ENCODE data around the gene CT55. TPM values are rescaled to one million over a fixed set of nuclear protein-coding genes. Genes with fewer than 3 reads are reported as not detected.
A peak's percentile ranks its signal among the peaks of the same experiment; 100 is the strongest.
"Not testable (repeated sequence)": the region's sequence is repeated elsewhere in the genome, so short reads cannot be mapped to it uniquely, and the experiment has no call there.

The CT55 gene
- total RNA-seq, 2 experiments from 2014 or later, result not detected

DNA sequence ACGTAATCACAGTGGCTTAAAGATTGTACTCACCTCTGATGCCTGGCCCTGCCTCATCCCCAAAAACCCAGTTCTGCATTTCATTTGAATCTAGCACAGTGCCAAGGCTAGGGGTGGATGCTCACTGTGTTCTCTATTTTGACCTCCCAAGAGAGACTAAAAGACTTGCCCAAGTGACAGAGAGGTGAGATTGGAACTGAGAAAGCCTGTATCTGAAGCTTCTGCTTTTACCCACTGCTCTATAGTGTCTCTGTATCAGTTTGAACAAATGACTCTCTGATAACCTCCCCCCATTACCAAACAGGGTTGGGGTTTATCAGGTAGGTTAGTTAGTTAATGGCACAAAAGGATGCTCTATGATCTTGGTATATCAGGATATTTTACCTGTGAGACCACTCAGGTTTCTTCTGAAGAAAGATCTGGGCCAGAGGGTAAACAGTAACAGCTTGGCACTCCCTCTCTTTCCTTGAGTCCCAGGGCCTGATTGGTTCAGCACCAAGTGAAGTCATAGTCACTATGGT is 51.1 kb downstream of the CT55 start, which contains the start of gene ETDB:
Gene ETDB, minus strand, starts transcription at position 471 of the 521 bp plus-strand sequence. CDS start 1,265 bp downstream, outside the sequence.
- H3K36me3 Mint-ChIP-seq; H3K4me3 Mint-ChIP-seq; DNase-seq; H3K4me1 Mint-ChIP-seq; H3K27me3 Mint-ChIP-seq; ATAC-seq (ENCODE audit: low read depth); H3K27ac Mint-ChIP-seq; POLR2A ChIA-PET; H3K9me3 Mint-ChIP-seq: not testable (repeated sequence)

- ATAC-seq (ENCODE audit: low read depth); POLR2A ChIA-PET; H3K27me3 Mint-ChIP-seq; DNase-seq; H3K36me3 Mint-ChIP-seq; H3K9me3 Mint-ChIP-seq; H3K4me3 Mint-ChIP-seq; H3K27ac Mint-ChIP-seq; H3K4me1 Mint-ChIP-seq: not testable (repeated sequence)
Measured at GRCh38 chrX:135116064-135116463, 55.1 kb downstream of the CT55 start.

DNA sequence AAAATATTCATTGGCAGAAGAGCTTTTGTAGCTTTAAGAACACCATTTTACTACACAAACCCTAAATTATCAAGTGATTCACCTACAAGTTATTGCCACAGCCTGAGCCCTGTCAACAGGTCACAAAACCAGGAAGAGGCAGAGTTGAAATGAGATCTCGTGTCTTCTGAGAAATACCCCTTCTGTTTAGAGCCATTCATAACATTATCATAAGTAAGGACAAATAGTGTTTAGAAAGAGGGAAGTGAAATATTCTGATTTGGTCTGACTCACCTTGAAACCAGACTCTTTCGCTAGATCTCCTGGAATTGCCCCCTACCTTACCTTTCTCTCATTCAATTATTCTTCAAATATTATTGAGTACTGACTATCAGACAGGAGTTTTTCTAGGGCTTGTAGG is 56.8 kb downstream of the CT55 start:
- ATAC-seq (ENCODE audit: low read depth) (no peak), DNase-seq (no peak)
- Mint-ChIP-seq H3K4me1 (no peaks in the 10 kb centered on the region), H3K9me3 (no peaks in the 10 kb centered on the region), H3K4me3 (no peak overlapping the region), H3K36me3 (no peaks in the 10 kb centered on the region), H3K27ac (no peak overlapping the region), H3K27me3 (peaks cover 10% of the 10 kb centered on the region)
- POLR2A ChIA-PET, result no interaction called here

- Mint-ChIP-seq H3K4me1 (no peaks in the 10 kb centered on the region), H3K27ac (no peak overlapping the region), H3K36me3 (no peaks in the 10 kb centered on the region), H3K9me3 (no peaks in the 10 kb centered on the region), H3K4me3 (no peak overlapping the region), H3K27me3 (peaks cover 24% of the 10 kb centered on the region)
- no peak for DNase-seq
- ATAC-seq (ENCODE audit: low read depth), result no peak
- POLR2A ChIA-PET, result no interaction called here
Measured at GRCh38 chrX:135112743-135113142, 58.5 kb downstream of the CT55 start.

GRCh38 chrX:135112096-135112729 is 59.0 kb downstream of the CT55 start:
- H3K27ac Mint-ChIP-seq, result no peak overlapping the region
- POLR2A ChIA-PET, result no interaction called here

GRCh38 chrX:135109554-135109953 is 61.6 kb downstream of the CT55 start:
- H3K36me3 Mint-ChIP-seq, result no peaks in the 10 kb centered on the region
- H3K27me3 Mint-ChIP-seq, result peaks cover 30% of the 10 kb centered on the region
- POLR2A ChIA-PET, result no interaction called here

More at GRCh38 chrX:135112096-135112729, 59.0 kb downstream of the CT55 start:
- DNase-seq (no peak), ATAC-seq (ENCODE audit: low read depth) (peak; percentile 42)
- Mint-ChIP-seq H3K4me1 (no peaks in the 10 kb centered on the region), H3K9me3 (no peaks in the 10 kb centered on the region), H3K4me3 (no peak overlapping the region), H3K27me3 (peaks cover 24% of the 10 kb centered on the region), H3K36me3 (no peaks in the 10 kb centered on the region)

More at GRCh38 chrX:135109554-135109953, 61.6 kb downstream of the CT55 start:
- Mint-ChIP-seq H3K4me3 (no peak overlapping the region), H3K9me3 (no peaks in the 10 kb centered on the region), H3K27ac (no peak overlapping the region), H3K4me1 (no peaks in the 10 kb centered on the region)
- no peak for ATAC-seq (ENCODE audit: low read depth)
- DNase-seq, result no peak

Other genes with a start within 250 kb of the CT55 start
- under 1 TPM; 0.58 to 0.65 TPM for gene SMIM10, start 180.4 kb downstream of the CT55 start, total RNA-seq
- gene RTL8B, start 148.9 kb downstream of the CT55 start, total RNA-seq, result under 1 TPM; 0.47 to 0.57 TPM
- gene RTL8C, start 139.0 kb downstream of the CT55 start, total RNA-seq, result 10 to 100 TPM; 27.9 to 29.4 TPM
- gene RTL8A, start 119.3 kb downstream of the CT55 start, total RNA-seq, result 10 to 100 TPM; 15.0 to 18.6 TPM
- under 1 TPM; 0.20 to 0.36 TPM for gene SMIM10L2B, start 72.7 kb downstream of the CT55 start, total RNA-seq
- not detected for gene ETDB, start 50.9 kb downstream of the CT55 start, total RNA-seq
- not detected for gene ETDA, start 80.7 kb upstream of the CT55 start, total RNA-seq
- gene ETDC, start 138.1 kb upstream of the CT55 start, total RNA-seq, result not detected
- gene ZNF75D, start 172.7 kb upstream of the CT55 start, total RNA-seq, result 10 to 100 TPM; 15.0 to 17.9 TPM
- 1 to 10 TPM; 6.5 to 6.7 TPM for gene ZNF449, start 173.4 kb upstream of the CT55 start, total RNA-seq

All from activated naive CD8-positive, alpha-beta T cell treated with anti-CD3 and anti-CD28 coated beads, Interleukin-2, amount 10 ng/mL, durations not matched to agents 7 days and 5 days (primary cell).